A549 (cell line): ENCODE results near the gene CTIF.

Source experiments
- CEBPB ChIP-seq, 2 experiments: fragments of >200 bp in 1 of 2; sonication (Bioruptor Twin) in 1 of 2; formaldehyde crosslinking in 1 of 2; IDR thresholded peaks; 2 replicates each; pipeline ENCODE4 v1.6.1; 2012 to 2016
- JUN ChIP-seq, 2 experiments: fragments of >200 bp; sonication (Bioruptor Twin); formaldehyde crosslinking; IDR thresholded peaks; 2 replicates in 1 of 2; 3 replicates in 1 of 2; pipeline ENCODE4 v1.6.1; 2016 to 2017
- MAFK ChIP-seq: fragments of 450-650 bp; IDR thresholded peaks from 2 replicates; pipeline ENCODE4 v1.6.1; 2014; ENCODE audit not compliant: partially characterized antibody
- MAZ ChIP-seq: fragments of 150-350 bp; IDR thresholded peaks from 2 replicates; pipeline ENCODE4 v1.6.1; 2014; ENCODE audit warnings: antibody characterized with exemption, low read depth, low read length, borderline replicate concordance
- NR3C1 ChIP-seq: fragments of >200 bp; sonication (Bioruptor Twin); formaldehyde crosslinking; IDR thresholded peaks from 3 replicates; pipeline ENCODE4 v1.6.1; 2017
- PHF8 ChIP-seq: fragments of 200-600 bp; sonication (generic); IDR thresholded peaks from 2 replicates; pipeline ENCODE4 v1.6.1; 2016; ENCODE audit warnings: low read depth, mild to moderate bottlenecking, antibody characterized with exemption, moderate library complexity, borderline replicate concordance
- POLR2A ChIP-seq: IDR thresholded peaks from 2 replicates; pipeline ENCODE4 v1.6.1; 2012; ENCODE audit warnings: mild to moderate bottlenecking, low read length
- RAD21 ChIP-seq, 2 experiments: fragments of >200 bp in 1 of 2; sonication (Bioruptor Twin) in 1 of 2; formaldehyde crosslinking in 1 of 2; IDR thresholded peaks in 1 of 2; conservative IDR thresholded peaks in 1 of 2; 2 replicates in 1 of 2; 3 replicates in 1 of 2; pipeline ENCODE4 v1.6.1; 2012 to 2018; ENCODE audit warnings: inconsistent platforms in 1 of 2
- ZFP36 ChIP-seq: fragments of 450-650 bp; IDR thresholded peaks from 2 replicates; pipeline ENCODE4 v1.6.1; 2014; ENCODE audit warnings: borderline replicate concordance; ENCODE audit not compliant: partially characterized antibody
- TF ChIP-seq, protein P1 (sequence below): fragments of >200 bp; sonication (Bioruptor Twin); formaldehyde crosslinking; IDR thresholded peaks from 3 replicates; pipeline ENCODE4 v1.5.1; 2016
- TF ChIP-seq, protein P2 (sequence below): fragments of 200-600 bp; sonication (generic); IDR thresholded peaks from 2 replicates; pipeline ENCODE4 v1.6.1; 2016; ENCODE audit warnings: antibody characterized with exemption, mild to moderate bottlenecking, moderate library complexity
- TF ChIP-seq, protein P3 (sequence below): IDR thresholded peaks from 2 replicates; pipeline ENCODE4 v1.6.1; 2012

DNA sequence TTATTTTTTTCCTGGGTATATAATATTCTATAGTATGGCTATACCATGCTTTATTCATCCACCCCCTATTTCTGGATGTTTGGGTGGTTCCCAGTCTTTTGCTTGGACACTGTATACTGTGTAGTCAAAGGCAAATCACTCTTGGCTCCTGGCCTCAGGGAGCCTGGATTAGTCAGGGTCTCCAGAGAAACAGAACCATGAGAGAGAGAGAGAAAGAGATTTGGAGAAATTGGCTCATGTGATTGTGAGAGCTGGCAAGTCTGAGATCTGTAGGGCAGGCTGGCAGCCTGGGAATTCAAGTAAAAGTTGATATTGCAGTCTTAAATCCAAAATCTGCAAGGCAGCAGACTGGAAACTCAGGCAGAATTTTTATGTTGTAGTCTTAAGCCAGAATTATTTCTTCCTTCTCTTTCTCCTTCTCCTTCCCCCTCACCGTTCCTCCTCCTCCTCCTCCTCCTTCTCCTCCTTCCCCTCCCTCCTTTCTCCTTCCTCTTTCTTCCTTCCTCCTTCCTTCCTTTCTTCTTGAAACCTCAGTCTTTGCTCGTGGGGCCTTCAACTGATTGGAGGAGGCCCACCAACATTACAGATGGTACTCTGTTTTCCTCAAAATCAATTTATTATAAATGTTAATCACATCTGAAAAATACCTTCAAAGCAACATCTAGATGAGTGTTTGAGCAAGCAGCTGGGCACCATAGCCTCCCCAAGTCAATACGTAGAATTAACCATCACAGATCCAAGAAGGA, 33.0 kb downstream of the CTIF start:
- TF ChIP-seq, protein P1, sequence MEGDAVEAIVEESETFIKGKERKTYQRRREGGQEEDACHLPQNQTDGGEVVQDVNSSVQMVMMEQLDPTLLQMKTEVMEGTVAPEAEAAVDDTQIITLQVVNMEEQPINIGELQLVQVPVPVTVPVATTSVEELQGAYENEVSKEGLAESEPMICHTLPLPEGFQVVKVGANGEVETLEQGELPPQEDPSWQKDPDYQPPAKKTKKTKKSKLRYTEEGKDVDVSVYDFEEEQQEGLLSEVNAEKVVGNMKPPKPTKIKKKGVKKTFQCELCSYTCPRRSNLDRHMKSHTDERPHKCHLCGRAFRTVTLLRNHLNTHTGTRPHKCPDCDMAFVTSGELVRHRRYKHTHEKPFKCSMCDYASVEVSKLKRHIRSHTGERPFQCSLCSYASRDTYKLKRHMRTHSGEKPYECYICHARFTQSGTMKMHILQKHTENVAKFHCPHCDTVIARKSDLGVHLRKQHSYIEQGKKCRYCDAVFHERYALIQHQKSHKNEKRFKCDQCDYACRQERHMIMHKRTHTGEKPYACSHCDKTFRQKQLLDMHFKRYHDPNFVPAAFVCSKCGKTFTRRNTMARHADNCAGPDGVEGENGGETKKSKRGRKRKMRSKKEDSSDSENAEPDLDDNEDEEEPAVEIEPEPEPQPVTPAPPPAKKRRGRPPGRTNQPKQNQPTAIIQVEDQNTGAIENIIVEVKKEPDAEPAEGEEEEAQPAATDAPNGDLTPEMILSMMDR = no peak
- TF ChIP-seq MAZ = no peak
- no peak for TF ChIP-seq JUN (IDR thresholded peaks at IDR 0.05)
- TF ChIP-seq MAFK = no peak
- TF ChIP-seq POLR2A = no peak
- no peak for TF ChIP-seq PHF8
- no peak for TF ChIP-seq NR3C1
- no peak for TF ChIP-seq CEBPB (IDR thresholded peaks at IDR 0.05)
- no peak for TF ChIP-seq ZFP36
- TF ChIP-seq, protein P2, sequence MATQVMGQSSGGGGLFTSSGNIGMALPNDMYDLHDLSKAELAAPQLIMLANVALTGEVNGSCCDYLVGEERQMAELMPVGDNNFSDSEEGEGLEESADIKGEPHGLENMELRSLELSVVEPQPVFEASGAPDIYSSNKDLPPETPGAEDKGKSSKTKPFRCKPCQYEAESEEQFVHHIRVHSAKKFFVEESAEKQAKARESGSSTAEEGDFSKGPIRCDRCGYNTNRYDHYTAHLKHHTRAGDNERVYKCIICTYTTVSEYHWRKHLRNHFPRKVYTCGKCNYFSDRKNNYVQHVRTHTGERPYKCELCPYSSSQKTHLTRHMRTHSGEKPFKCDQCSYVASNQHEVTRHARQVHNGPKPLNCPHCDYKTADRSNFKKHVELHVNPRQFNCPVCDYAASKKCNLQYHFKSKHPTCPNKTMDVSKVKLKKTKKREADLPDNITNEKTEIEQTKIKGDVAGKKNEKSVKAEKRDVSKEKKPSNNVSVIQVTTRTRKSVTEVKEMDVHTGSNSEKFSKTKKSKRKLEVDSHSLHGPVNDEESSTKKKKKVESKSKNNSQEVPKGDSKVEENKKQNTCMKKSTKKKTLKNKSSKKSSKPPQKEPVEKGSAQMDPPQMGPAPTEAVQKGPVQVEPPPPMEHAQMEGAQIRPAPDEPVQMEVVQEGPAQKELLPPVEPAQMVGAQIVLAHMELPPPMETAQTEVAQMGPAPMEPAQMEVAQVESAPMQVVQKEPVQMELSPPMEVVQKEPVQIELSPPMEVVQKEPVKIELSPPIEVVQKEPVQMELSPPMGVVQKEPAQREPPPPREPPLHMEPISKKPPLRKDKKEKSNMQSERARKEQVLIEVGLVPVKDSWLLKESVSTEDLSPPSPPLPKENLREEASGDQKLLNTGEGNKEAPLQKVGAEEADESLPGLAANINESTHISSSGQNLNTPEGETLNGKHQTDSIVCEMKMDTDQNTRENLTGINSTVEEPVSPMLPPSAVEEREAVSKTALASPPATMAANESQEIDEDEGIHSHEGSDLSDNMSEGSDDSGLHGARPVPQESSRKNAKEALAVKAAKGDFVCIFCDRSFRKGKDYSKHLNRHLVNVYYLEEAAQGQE = no peak
- TF ChIP-seq, protein P3, sequence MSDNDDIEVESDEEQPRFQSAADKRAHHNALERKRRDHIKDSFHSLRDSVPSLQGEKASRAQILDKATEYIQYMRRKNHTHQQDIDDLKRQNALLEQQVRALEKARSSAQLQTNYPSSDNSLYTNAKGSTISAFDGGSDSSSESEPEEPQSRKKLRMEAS = no peak
- TF ChIP-seq RAD21 (conservative IDR thresholded peaks at IDR 0.05 in 1 of 2, IDR thresholded peaks at IDR 0.05 in 1 of 2) = no peak
